Left renal cortex interstitium (tissue), 4 donors: ENCODE data around the gene GPR132. TPM values are rescaled to one million over a fixed set of nuclear protein-coding genes. Genes with fewer than 3 reads are reported as not detected.
"Not testable (repeated sequence)": the region's sequence is repeated elsewhere in the genome, so short reads cannot be mapped to it uniquely, and the experiment has no call there.

Source experiments
- DNase-seq, 4 donors: peaks; one replicate each; pipeline ENCODE4 v3.0.0-alpha.2; 2013; ENCODE audit warnings: low read depth in 4 of 4, low spot score in 2 of 4, missing footprints in 1 of 4
- polyA plus RNA-seq, 4 donors: library from polyadenylated mRNA; unstranded; fragments of 120-200 nt; gene quantifications; one replicate each; pipeline ENCODE4 v1.2.1, GENCODE V29; 2013; ENCODE audit not compliant: insufficient read length in 4 of 4

The GPR132 gene
- polyA plus RNA-seq, 4 donors, result 0.31 to 0.86 (median 0.60) TPM

DNA sequence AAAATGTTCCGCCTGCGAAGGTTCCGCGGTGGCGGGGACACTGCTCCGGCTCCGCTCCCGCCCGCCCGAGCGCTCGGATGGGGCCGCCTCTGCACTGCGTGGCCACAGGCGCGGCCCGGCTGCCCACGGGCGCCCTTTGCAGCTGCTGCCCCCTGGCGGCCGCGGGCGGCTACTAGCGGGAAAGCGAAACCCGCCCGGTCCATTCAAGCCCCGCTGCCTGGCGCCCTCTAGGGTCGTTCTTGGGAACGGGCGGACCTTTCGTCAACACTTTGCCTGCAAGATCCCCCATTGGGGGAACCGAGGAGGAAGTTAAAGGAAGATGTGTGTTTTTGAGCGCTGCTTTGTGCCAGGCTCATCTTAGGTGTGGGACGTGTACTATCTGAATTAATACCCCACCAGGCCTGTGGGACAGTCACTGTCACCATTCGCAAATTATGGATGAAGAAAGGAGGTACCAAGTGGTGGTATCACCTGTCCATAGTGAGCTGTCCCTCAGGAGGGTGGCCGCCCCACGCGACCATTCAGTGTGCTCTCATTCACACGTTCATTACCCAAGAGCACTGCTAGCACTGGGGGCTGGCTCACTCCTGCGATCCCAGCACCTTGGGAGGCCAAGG lies 19.4 kb downstream of the GPR132 start:
- peak; percentile 39 to 59 (median 56) for DNase-seq

DNA sequence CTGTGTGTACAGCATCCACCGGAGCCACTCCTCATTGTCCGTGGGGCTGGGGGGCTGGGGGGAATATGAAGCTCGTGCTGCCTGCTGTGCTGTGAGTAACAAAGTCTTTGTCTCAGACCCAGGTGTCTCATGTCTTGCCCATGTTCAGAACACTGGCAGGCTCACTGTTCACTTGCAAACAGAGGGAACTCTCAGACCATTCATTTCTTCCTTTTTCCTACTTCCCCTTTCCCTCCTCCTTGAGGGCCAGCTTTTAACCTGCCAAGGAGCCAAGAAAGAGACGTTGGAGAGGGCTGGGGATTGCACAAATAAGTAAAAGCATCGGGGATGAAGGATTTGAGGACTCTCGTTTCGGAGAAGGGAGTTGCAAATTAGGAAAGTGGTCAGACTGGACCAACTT lies 21.6 kb downstream of the GPR132 start:
- no peak for DNase-seq

DNA sequence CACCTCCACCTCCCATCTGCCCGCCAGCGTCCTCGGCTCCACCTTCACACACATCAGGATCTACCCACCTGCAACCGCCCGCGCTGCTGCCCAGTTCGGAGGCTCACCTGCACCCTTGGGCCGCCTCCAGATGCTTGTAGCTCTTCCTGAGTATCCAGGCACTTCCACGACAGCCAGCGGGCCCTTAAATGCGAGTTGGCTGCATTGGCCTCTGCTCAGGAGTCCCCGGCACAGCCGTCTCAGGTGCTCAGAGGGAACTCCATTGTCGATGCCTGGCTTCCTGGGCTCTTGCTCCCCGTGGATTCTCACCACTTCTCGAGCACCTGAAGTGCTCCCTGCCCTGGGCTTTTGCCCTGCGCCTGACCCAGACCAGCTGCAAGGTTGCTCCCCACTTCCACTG lies 22.4 kb downstream of the GPR132 start:
- DNase-seq, result no peak

GRCh38 chr14:105041841-105042765 lies 23.1 kb downstream of the GPR132 start:
- DNase-seq, result no peak

DNA sequence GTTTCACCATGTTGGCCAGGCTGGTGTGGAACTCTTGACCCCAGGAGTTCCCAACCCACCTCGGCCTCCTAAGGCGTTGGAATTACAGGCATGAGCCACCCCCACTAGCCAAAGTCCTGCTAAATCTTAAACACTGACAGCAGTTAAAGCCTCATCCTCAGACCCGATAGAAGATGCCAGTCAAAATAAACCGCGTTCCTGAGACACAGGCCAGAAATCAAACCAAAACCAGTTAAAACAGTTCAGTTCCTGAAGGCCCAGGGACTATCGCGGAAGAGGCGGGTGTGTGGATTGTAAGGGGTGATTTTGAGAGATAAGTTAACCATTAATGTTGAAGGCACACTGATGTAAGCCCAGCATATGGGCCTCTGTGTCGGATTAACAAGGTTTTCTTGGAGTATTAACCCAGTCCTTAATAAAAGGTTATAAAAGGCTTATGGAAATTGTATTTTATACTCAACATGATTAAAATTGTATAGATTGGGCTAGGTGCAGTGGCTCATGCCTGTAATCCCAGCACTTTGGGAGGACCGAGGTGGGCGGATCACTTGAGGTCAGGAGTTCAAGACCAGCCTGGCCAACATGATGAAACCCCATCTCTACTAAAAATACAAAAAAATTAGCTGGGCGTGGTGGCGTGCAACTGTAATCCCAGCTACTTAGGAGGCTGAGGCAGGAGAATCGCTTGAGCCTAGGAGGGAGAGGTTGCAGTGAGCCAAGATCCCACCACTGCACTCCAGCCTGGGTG lies 25.6 kb downstream of the GPR132 start:
- DNase-seq, result no peak

DNA sequence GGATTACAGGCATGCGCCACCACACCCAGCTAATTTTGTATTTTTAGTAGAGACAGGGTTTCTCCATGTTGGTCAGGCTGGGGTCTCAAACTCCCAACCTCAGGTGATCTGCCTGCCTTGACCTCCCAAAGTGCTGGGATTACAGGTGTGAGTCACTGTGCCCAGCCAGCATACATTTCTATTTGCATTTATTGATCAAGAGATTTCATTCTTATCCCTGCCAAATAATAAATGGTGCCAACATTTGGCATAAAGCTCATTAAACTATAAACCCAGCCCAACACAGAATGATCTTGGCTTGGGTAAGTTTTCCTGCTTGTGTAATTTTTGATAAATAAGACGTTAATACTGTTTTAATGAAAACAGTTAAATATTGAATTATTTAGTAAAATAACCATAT lies 29.6 kb downstream of the GPR132 start:
- DNase-seq, result not testable (repeated sequence)

GRCh38 chr14:105034315-105035039 lies 30.8 kb downstream of the GPR132 start:
- DNase-seq, result no peak

- DNase-seq, result not testable (repeated sequence)
These were observed 31.8 kb downstream of the GPR132 start for GRCh38 chr14:105033412-105033900.

DNA sequence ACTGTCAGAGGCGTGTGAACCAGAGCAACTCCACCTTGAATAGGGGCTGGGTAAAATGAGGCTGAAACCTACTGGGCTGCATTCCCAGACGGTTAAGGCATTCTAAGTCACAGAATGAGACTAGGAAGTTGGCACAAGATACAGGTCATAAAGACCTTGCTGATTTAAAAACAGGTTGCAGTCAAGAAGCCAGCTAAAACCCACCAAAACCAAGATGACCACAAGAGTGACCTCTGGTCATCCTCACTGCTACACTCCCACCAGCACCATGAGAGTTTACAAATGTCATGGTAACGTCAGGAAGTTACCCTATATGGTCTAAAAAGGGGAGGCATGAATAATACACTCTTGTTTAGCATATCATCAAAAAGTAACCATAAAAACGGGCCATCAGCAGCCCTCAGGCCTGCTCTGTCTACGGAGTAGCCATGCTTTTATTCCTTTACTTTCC lies 32.8 kb downstream of the GPR132 start:
- DNase-seq, result not testable (repeated sequence)

DNA sequence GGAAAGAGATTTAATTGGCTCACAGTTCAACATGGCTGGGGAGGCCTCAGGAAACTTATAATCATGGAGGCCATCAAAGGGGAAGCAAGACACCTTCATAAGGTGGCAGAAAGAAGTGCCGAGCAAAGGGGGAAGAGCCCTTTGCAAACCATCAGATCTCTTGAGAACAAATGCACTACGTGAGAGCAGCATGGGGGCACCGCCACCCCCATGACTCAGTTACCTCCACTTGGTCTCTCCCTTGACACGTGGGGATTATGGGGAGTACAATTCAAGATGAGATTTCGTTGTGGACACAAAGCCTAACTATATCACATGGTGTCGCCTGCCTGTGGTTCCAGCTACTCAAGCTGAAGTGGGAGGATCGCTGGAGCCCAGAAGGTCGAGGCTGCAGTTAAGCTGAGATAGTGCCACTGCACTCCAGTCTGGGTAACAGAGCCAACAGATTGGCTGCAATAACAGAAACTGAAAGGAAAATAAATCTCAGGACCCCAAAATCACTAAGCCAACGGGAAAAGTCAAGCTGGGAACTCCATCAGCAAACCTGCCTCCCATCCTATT lies 34.3 kb downstream of the GPR132 start:
- DNase-seq, result no peak

- no peak for DNase-seq
These were observed 35.0 kb downstream of the GPR132 start for GRCh38 chr14:105030194-105030593.

- DNase-seq, result no peak
These were observed 35.8 kb downstream of the GPR132 start for GRCh38 chr14:105029402-105029801.

- DNase-seq, result no peak
These were observed 36.8 kb downstream of the GPR132 start for GRCh38 chr14:105028251-105028927.

- not testable (repeated sequence) for DNase-seq
These were observed 37.5 kb downstream of the GPR132 start for GRCh38 chr14:105027718-105028117.

DNA sequence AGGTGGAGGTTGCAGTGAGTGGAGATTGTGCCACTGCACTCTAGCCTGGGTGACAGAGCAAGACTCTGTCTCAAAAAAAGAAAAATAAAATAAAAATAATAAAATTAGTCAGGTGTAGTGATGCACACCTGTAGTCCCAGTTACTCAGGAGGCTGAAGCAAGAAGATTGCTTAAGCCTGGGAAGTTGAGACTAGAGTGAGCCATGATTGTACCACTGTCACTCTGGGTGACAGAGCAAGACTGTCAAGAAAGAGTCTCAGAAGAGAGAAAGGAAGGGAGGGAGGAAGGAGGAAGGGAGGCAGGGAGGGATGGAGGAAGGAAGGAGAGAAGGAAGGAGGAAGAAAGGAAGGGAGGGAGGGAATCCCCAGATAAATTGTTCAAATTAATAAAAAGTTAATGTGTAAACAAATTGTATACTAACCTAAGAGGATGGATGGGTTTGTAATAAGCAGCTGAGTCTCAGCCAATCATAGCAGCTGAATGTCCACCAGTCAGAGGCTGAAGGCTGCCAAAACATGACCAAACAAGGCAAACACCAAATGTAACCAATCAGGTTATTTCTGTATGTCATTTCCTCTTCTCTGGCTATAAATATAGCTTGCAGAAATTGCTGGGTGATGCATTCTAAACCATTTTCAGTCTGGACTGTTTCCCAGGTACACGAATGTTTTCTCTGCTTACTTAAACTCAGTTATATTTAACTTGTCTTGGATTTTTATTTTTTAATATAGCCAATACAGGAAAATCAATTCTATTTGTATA lies 38.2 kb downstream of the GPR132 start:
- DNase-seq, result no peak

DNA sequence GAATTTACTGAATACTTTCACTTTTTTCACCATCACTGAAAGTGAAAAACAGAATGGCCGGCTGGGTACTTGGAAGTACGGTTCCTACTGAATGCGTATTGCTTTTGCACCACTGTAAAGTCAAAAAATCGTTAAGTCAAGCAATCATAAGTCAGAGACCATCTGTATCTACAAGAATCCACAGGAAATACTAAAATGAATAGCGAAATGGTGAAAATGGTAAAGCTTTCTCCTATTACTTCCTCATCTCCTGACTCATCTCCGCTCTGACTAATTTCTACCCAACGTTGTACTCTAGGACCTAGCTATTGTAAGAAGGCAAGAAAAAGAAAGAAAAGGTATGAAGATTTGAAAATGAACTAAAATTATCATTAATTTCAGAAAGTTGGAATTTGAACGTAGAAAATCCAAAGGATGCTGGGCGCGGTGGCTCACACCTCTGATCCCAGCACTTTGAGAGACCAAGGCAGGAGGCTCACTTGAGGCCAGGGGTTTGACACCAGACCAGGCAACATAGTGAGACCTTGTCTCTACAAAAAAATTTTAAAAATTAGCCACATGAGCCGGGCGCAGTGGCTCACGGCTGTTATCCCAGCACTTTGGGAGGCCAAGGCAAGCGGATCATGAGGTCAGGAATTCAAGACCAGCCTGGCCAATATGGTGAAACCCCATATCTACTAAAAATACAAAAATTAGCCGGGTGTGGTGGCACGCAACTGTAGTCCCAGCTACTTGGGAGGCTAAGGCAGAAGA lies 39.0 kb downstream of the GPR132 start:
- DNase-seq, result no peak

DNA sequence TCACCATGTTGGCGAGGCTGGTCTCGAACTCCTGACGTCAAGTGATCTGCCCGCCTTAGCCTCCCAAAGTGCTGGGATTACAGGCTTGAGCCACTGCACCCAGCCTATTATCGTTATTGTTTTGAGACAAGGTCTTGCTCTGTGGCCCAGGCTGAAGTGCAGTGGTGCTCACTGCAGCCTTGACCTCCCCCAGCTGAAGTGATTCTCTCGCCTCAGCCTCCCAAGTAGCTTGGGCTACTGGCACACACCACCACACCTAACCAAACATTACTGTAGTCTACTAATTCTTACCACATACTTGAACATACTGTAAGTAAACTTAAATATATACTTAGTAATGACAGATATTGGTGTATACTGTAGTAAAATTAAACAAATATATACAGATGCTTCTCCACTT lies 39.8 kb downstream of the GPR132 start:
- no peak for DNase-seq
